Brain microvascular endothelial cell (primary cell): Measurements from ENCODE around the gene RPS2.

Source experiments
- DNase-seq: peaks from one replicate; pipeline ENCODE4 v3.0.0-alpha.2; 2020
- H3K27ac ChIP-seq: fragments of 250-450 bp; sonication (Bioruptor Pico); 2 replicates; pipeline ENCODE4 v1.5.1; 2020; ENCODE audit warnings: mild to moderate bottlenecking, moderate library complexity
- H3K27me3 ChIP-seq: fragments of 250-450 bp; sonication (Bioruptor Pico); replicated peaks from 2 replicates; pipeline ENCODE4 v1.5.1; 2020; ENCODE audit warnings: mild to moderate bottlenecking
- H3K36me3 ChIP-seq: fragments of 250-450 bp; sonication (Bioruptor Pico); replicated peaks from 2 replicates; pipeline ENCODE4 v1.5.1; 2020; ENCODE audit warnings: mild to moderate bottlenecking
- H3K4me3 ChIP-seq: 2 replicates; pipeline ENCODE4 v1.5.1; 2011; ENCODE audit warnings: low read depth, mild to moderate bottlenecking, control low read depth, low read length, moderate library complexity
- CTCF ChIP-seq: IDR thresholded peaks from 2 replicates; pipeline ENCODE4 v1.5.1; 2011; ENCODE audit warnings: low read depth, mild to moderate bottlenecking, moderate library complexity, low read length, control low read depth, inconsistent platforms; ENCODE audit errors: missing control alignments
- in situ Hi-C: cut with HindIII; loops from 2 replicates; pipeline ENCODE4 v1.10.0; 2017; ENCODE audit warnings: low sequenced_read_pairs, low pct_ligation_motif_present

Gene RPS2

GRCh38 chr16:2008631-2009163 is 44.1 kb upstream of the RPS2 start:
- DNase-seq = no peak
- TF ChIP-seq CTCF = no peak
- no peaks in the 10 kb centered on the region for H3K27me3 ChIP-seq
- H3K27ac ChIP-seq = peak overlapping the region; percentile 69
- in situ Hi-C loops = no loop called here
- H3K4me3 ChIP-seq = peak overlapping the region; percentile 73
- no peaks in the 10 kb centered on the region for H3K36me3 ChIP-seq

GRCh38 chr16:2008009-2008526 is 43.4 kb upstream of the RPS2 start:
- in situ Hi-C loops = no loop called here
- Histone ChIP-seq H3K27ac (no peak overlapping the region), H3K36me3 (peaks cover 6% of the 10 kb centered on the region), H3K27me3 (no peaks in the 10 kb centered on the region), H3K4me3 (peak overlapping the region; percentile 73)
- no peak for TF ChIP-seq CTCF
- DNase-seq = no peak

- Histone ChIP-seq H3K4me3 (peak overlapping the region; percentile 73), H3K27me3 (no peaks in the 10 kb centered on the region), H3K36me3 (peaks cover 14% of the 10 kb centered on the region), H3K27ac (no peak overlapping the region)
- in situ Hi-C loops = no loop called here
- DNase-seq = no peak
- no peak for TF ChIP-seq CTCF
Measured at GRCh38 chr16:2007081-2007836, 42.6 kb upstream of the RPS2 start.

GRCh38 chr16:2006317-2006716 is 41.7 kb upstream of the RPS2 start:
- Histone ChIP-seq H3K27me3 (no peaks in the 10 kb centered on the region), H3K4me3 (no peak overlapping the region), H3K36me3 (peaks cover 24% of the 10 kb centered on the region), H3K27ac (no peak overlapping the region)
- DNase-seq = no peak
- TF ChIP-seq CTCF = no peak
- in situ Hi-C loops = no loop called here

- in situ Hi-C loops = no loop called here
- DNase-seq = no peak
- Histone ChIP-seq H3K27ac (no peak overlapping the region), H3K36me3 (peaks cover 30% of the 10 kb centered on the region), H3K4me3 (no peak overlapping the region), H3K27me3 (no peaks in the 10 kb centered on the region)
- peak; percentile 54 for TF ChIP-seq CTCF
Measured at GRCh38 chr16:2005646-2006045, 41.0 kb upstream of the RPS2 start.
